IPS-NIHi7 (cell line): ENCODE measurements around the gene DNAJA3.

Experiments used
- DNase-seq: peaks from one replicate; pipeline ENCODE4 v3.0.0; 2012; ENCODE audit warnings: mixed read lengths; ENCODE audit errors: extremely low spot score

The DNAJA3 gene

DNA sequence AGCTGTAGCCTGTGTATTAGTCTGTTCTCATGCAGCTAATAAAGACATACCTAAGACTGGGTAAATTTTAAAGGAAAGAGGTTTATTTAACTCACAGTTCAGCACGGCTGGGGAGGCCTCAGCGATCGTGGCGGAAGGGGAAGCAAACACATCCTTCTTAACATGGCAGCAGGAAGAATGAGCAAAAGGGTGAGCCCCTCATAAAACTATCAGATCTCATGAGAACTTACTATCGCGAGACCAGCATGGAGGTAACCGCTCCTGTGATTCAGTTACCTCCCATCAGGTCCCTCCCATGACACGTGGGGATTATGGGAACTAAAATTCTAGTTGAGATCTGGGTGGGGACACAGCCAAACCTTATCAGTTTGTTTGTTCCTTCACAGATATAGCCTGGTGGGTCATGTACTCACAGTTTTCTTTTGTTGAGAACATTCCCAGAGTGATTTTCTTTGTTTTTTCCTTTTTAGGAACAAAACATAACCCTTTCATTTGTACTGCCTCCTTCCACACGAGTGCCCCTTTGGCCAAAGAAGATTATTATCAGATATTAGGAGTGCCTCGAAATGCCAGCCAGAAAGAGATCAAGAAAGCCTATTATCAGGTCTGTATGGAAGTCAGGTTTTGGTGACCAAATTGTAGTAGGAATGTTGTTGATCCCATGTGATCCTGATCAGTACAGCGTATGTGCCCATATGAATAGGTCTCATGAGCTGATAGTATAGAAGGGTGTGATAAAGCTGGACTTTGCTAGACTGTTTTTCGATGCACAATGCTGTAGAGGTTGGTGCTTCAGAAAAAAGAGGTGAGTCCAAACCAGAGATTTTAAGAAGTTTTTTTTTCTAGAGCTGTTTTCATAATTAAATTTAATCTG is 8.5 kb downstream of the DNAJA3 start:
- DNase-seq: no peak

- no peak for DNase-seq
These were observed 9.8 kb downstream of the DNAJA3 start for GRCh38 chr16:4435337-4436067.

GRCh38 chr16:4437366-4437765 is 11.7 kb downstream of the DNAJA3 start:
- DNase-seq: no peak

- DNase-seq: no peak
These were observed 16.7 kb downstream of the DNAJA3 start for GRCh38 chr16:4442371-4442770.

DNA sequence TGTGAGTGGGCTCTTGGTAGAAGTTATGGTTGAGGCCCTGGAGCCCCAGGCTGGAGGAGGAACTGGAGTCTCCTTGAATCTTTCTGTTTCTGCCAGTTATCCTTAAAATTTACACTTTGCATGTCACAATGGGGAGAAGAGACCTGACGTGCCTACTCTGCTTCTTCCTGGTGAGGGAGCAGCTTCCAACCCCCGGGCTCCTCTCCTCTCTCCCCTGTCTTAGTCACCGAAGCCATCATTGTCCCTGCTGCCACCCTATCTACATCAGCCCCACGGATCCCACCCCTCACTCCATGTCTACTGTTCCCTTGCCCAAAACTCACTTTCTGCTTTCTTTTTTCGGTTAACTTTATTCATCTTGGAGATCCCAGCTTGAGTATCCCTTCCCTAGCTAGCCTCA is 17.6 kb downstream of the DNAJA3 start:
- no peak for DNase-seq

GRCh38 chr16:4443986-4444385 is 18.3 kb downstream of the DNAJA3 start:
- no peak for DNase-seq

GRCh38 chr16:4450430-4450829 is 24.8 kb downstream of the DNAJA3 start:
- DNase-seq: no peak

- DNase-seq: no peak
These were observed 25.4 kb downstream of the DNAJA3 start for GRCh38 chr16:4450931-4451519.

DNA sequence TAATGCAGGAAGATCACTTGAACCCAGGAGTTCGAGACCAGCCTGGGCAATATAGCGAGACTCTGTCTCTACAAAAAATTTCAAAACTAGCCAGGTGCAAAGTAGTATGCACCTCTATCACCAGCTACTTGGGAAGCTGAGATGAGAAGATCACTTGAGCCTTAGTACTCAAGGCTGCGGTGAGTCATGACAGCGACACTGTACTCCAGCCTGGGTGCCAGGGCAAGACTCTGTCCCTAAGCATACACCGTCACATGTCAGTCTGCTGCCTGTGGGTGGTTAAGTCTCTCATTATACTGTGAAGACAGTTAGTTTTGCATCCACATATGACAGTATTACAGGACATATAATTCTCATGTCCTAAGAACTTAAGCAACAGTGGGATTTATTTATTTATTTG is 27.0 kb downstream of the DNAJA3 start:
- DNase-seq: no peak

DNA sequence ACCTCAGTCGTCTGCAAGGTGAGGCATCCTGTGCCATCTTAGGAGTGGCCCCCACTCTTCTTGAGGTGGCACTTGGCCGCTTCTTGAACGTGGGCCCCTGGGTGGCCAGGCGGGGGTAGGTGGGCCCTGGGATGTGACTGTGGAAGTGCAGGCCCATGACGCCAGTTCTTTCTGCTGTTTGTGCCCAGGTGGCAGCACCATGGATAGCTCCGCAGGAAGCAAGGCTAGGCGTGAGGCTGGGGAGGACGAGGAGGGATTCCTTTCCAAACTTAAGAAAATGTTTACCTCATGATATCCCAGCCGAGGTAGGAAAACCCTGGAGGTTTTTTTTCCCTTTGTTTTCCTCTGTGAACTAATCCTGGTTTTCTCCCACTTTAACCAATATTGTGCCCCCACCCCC is 29.0 kb downstream of the DNAJA3 start:
- peak; percentile 71 for DNase-seq

DNA sequence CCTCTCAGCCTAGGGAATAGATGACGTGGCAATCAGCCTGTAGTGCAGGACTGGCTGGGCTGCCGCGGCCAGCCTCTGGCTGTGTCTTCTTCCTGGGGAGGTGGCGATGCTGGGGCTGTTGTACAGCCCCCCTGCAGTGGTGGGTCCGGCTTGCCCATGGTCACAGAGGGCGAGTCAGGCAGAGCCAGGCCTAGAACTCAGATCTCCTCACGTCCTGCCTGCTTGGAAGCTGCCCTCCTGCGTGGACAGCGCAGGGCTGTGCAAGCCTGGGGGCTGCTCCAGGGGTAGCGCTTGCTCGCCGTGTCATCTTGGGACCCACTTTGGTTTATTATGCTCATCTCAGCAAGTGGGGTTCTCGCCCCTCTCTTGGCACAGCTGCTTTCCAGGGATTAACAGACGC is 29.4 kb downstream of the DNAJA3 start:
- DNase-seq: no peak

GRCh38 chr16:4455951-4456350 is 30.3 kb downstream of the DNAJA3 start:
- DNase-seq: no peak

GRCh38 chr16:4460936-4461249 is 35.2 kb downstream of the DNAJA3 start:
- no peak for DNase-seq

- DNase-seq: peak; percentile 74
These were observed 35.8 kb downstream of the DNAJA3 start for GRCh38 chr16:4461250-4462085.

GRCh38 chr16:4463522-4464163 is 38.0 kb downstream of the DNAJA3 start:
- DNase-seq: no peak

GRCh38 chr16:4465977-4466779 is 40.5 kb downstream of the DNAJA3 start:
- no peak for DNase-seq

GRCh38 chr16:4467916-4468315 is 42.2 kb downstream of the DNAJA3 start:
- no peak for DNase-seq

GRCh38 chr16:4468972-4469371 is 43.3 kb downstream of the DNAJA3 start:
- no peak for DNase-seq

GRCh38 chr16:4471869-4472268 is 46.2 kb downstream of the DNAJA3 start:
- DNase-seq: no peak

GRCh38 chr16:4472880-4473279 is 47.2 kb downstream of the DNAJA3 start:
- no peak for DNase-seq
